NCI-H2196 treated with DMSO at 0.1 percent for 48 hours (cell line): Measurements from ENCODE around the gene TNKS2.
"Not testable (repeated sequence)": the region's sequence is repeated elsewhere in the genome, so short reads cannot be mapped to it uniquely, and the experiment has no call there.

Experiments
- DNase-seq: peaks from one replicate; lab custom pipeline; 2025; ENCODE audit not compliant: unreplicated experiment; lab: John Stamatoyannopoulos, UW

The TNKS2 gene

GRCh38 chr10:91864744-91865143 is 66.5 kb downstream of the TNKS2 start:
- DNase-seq = no peak

GRCh38 chr10:91865562-91866081 is 67.4 kb downstream of the TNKS2 start:
- no peak for DNase-seq

GRCh38 chr10:91875156-91875555 is 76.9 kb downstream of the TNKS2 start:
- DNase-seq = no peak

GRCh38 chr10:91875779-91876178 is 77.6 kb downstream of the TNKS2 start:
- DNase-seq = no peak

GRCh38 chr10:91879515-91880170 is 81.4 kb downstream of the TNKS2 start:
- no peak for DNase-seq

GRCh38 chr10:91880310-91880709 is 82.1 kb downstream of the TNKS2 start:
- no peak for DNase-seq

GRCh38 chr10:91883549-91884444 is 85.6 kb downstream of the TNKS2 start:
- no peak for DNase-seq

GRCh38 chr10:91884536-91884935 is 86.3 kb downstream of the TNKS2 start:
- no peak for DNase-seq

- no peak for DNase-seq
Observed at GRCh38 chr10:91885362-91886079, 87.3 kb downstream of the TNKS2 start.

GRCh38 chr10:91886954-91887271 is 88.7 kb downstream of the TNKS2 start:
- no peak for DNase-seq

- DNase-seq = no peak
Observed at GRCh38 chr10:91887272-91888076, 89.2 kb downstream of the TNKS2 start.

- no peak for DNase-seq
Observed at GRCh38 chr10:91891125-91892001, 93.1 kb downstream of the TNKS2 start.

GRCh38 chr10:91893051-91893450 is 94.8 kb downstream of the TNKS2 start:
- DNase-seq = no peak

- DNase-seq = not testable (repeated sequence)
Observed at GRCh38 chr10:91894261-91894685, 96.0 kb downstream of the TNKS2 start.

GRCh38 chr10:91896212-91896756 is 98.1 kb downstream of the TNKS2 start:
- DNase-seq = no peak

- DNase-seq = no peak
Observed at GRCh38 chr10:91897421-91897820, 99.2 kb downstream of the TNKS2 start.

GRCh38 chr10:91901784-91902677 is 103.8 kb downstream of the TNKS2 start:
- no peak for DNase-seq

GRCh38 chr10:91907033-91907594 is 108.9 kb downstream of the TNKS2 start:
- no peak for DNase-seq
